ENCODE measurements around the gene SUGP1. TPM values are rescaled to one million over a fixed set of nuclear protein-coding genes. Genes with fewer than 3 reads are reported as not detected.

Gene SUGP1
- total RNA-seq, 6 experiments from 2014 or later, result 37.7 to 47.0 (median 44.4) TPM

- Mint-ChIP-seq H3K4me1 (ENCODE audit: low read depth) (no peaks in the 10 kb centered on the region; the same call in 1 of the 2 replicates), H3K4me3 (no peak overlapping the region), H3K36me3 (ENCODE audit: low read depth) (no peaks in the 10 kb centered on the region), H3K9me3 (peaks cover 12% of the 10 kb centered on the region), H3K27ac (no peak overlapping the region), H3K27me3 (ENCODE audit: insufficient read depth) (peaks cover 27% of the 10 kb centered on the region)
- DNase-seq, result no peak
- 0 out of 2 replicates have a peak, but pooled peaks have one; percentile 6 for TF ChIP-seq CTCF (IDR thresholded peaks at IDR 0.05)
Measured at GRCh38 chr19:19262190-19263057, 57.9 kb downstream of the SUGP1 start.

GRCh38 chr19:19261350-19262189 lies 58.7 kb downstream of the SUGP1 start:
- Mint-ChIP-seq H3K4me3 (no peak overlapping the region), H3K36me3 (ENCODE audit: low read depth) (no peaks in the 10 kb centered on the region), H3K4me1 (ENCODE audit: low read depth) (no peaks in the 10 kb centered on the region; the same call in 1 of the 2 replicates), H3K27me3 (ENCODE audit: insufficient read depth) (peaks cover 32% of the 10 kb centered on the region), H3K9me3 (peaks cover 12% of the 10 kb centered on the region), H3K27ac (no peak overlapping the region)
- TF ChIP-seq CTCF (IDR thresholded peaks at IDR 0.05), result no peak
- DNase-seq, result no peak

- Mint-ChIP-seq H3K27ac (no peak overlapping the region), H3K4me3 (no peak overlapping the region), H3K4me1 (ENCODE audit: low read depth) (no peaks in the 10 kb centered on the region; the same call in 1 of the 2 replicates), H3K36me3 (ENCODE audit: low read depth) (no peaks in the 10 kb centered on the region), H3K9me3 (peaks cover 12% of the 10 kb centered on the region), H3K27me3 (ENCODE audit: insufficient read depth) (peaks cover 39% of the 10 kb centered on the region)
- TF ChIP-seq CTCF (IDR thresholded peaks at IDR 0.05), result no peak
- DNase-seq, result no peak
Measured at GRCh38 chr19:19260417-19261214, 59.7 kb downstream of the SUGP1 start.

GRCh38 chr19:19259741-19260140 lies 60.6 kb downstream of the SUGP1 start:
- Mint-ChIP-seq H3K27me3 (ENCODE audit: insufficient read depth) (peaks cover 38% of the 10 kb centered on the region), H3K9me3 (peaks cover 12% of the 10 kb centered on the region), H3K4me1 (ENCODE audit: low read depth) (no peaks in the 10 kb centered on the region; the same call in 1 of the 2 replicates), H3K36me3 (ENCODE audit: low read depth) (no peaks in the 10 kb centered on the region), H3K4me3 (no peak overlapping the region), H3K27ac (no peak overlapping the region)
- no peak for TF ChIP-seq CTCF (IDR thresholded peaks at IDR 0.05)
- no peak for DNase-seq
